CD4-positive, alpha-beta T cell treated with Interleukin-4 for 1 hour (primary cell): ENCODE results near the gene FKBP2.

Source experiments
- DNase-seq, 2 donors: peaks; one replicate each; pipeline ENCODE4 v3.0.0-alpha.2; 2020 to 2022

Gene FKBP2

GRCh38 chr11:64286801-64287159 lies 45.9 kb downstream of the FKBP2 start:
- no peak for DNase-seq

DNA sequence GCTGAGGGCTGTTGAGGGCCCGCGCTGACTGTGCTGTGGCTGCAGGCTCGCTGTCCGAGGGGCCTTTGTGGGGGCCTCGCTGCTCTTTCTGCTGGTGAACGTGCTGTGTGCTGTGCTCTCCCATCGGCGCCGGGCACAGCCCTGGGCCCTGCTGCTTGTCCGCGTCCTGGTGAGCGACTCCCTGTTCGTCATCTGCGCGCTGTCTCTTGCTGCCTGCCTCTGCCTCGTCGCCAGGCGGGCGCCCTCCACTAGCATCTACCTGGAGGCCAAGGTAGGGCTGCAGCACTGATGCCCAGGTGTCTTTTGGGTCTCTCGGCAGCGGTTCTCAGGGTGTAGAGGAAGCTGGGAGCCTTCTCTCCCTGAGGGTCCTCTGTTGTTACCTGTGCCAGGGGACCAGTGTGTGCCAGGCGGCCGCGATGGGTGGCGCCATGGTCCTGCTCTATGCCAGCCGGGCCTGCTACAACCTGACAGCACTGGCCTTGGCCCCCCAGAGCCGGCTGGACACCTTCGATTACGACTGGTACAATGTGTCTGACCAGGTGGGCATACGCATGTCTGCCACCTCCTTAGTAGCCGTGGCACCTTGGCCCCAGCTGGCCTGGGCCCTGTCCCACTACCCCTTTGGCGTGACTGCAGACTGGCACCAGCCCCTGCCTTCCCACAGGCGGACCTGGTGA lies 46.9 kb downstream of the FKBP2 start:
- no peak for DNase-seq

- no peak for DNase-seq
Measured at GRCh38 chr11:64288353-64288750, 47.5 kb downstream of the FKBP2 start.

DNA sequence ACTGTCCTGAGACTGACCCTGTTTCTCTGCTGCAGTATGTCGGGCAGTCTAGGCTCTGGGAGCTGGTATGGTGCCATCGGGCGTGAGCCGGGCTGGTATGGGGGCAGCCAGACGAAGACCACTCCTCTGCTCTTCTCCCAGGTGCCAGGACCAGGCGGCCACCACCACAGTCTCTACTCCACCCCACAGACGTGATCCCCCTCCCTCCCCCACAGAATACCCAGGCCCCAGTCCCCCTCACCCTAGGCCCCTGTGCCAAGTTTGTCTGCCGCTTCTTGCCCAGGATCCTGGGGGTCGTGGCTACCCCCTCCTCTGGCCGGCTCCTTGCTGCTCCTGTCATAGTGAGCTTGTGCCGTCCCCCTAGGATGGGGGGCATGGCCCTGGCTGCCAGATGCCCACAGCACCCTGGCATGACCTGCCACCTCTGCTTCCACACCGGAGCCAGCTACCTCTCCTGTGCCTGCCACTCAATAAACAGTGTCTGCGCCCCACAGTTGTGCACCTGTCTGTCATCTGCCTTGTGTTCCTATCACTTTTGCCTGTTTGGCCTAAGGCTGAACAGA lies 48.2 kb downstream of the FKBP2 start:
- DNase-seq = no peak

- DNase-seq = no peak
Measured at GRCh38 chr11:64290352-64291261, 49.7 kb downstream of the FKBP2 start.

DNA sequence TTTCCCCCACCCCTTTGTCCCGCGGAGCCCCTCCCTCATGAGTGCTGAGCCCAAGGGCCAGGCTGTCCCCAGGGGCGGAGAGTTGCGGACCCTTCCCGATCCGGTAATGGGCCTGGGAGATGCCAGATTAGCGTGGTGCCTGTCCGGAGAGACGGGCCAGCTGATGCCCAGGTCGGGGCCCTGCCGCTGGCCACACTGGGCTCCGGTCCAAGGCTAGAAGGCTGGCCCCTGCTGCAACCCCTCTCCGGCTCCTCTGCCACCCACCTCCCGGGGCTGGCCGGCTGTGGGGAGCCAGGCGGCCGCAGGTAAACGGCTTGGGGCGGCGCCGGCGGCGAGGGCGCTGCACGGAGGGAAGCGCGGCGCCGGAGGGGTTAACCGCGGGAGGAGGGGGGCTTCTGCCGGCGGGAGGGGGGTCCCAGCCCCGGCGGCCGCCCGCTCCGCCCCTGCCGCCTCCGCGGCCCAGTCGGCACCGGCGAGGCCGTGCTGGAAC lies 50.4 kb downstream of the FKBP2 start, which contains the start of gene KCNK4:
Gene KCNK4 (plus strand): TSS at position 41 of the 490 bp plus-strand sequence. CDS start 1,717 bp downstream, outside the sequence.
- no peak for DNase-seq

- DNase-seq = no peak
Measured at GRCh38 chr11:64291752-64292459, 51.0 kb downstream of the FKBP2 start.

- no peak for DNase-seq
Measured at GRCh38 chr11:64292460-64293254, 51.8 kb downstream of the FKBP2 start.
